CD4-positive, alpha-beta T cell (primary cell): ENCODE measurements around the gene MCU. TPM values are rescaled to one million over a fixed set of nuclear protein-coding genes. Genes with fewer than 3 reads are reported as not detected.

Source experiments
- ATAC-seq: fragments of 200-7000 bp; cut with Tn5 transposase; one replicate; pipeline ENCODE4 v1.10.0; 2022; ENCODE audit warnings: mild to moderate bottlenecking; ENCODE audit not compliant: poor library complexity
- CTCF ChIA-PET: fragments of 350-600 bp; sonication (Branson Sonifier 250); formaldehyde crosslinking; loops from one replicate; lab custom pipeline; 2021; ENCODE audit warnings: antibody characterized with exemption, inconsistent platforms; lab: Charles Lee
- POLR2A ChIA-PET: fragments of 350-600 bp; sonication (Branson Sonifier 250); formaldehyde crosslinking; loops from one replicate; lab custom pipeline; 2021; ENCODE audit warnings: antibody characterized with exemption, inconsistent platforms; lab: Charles Lee
- DNase-seq, 14 experiments: peaks; one replicate each; pipeline ENCODE4 v3.0.0-alpha.2; 2013 to 2020; ENCODE audit warnings: mixed read lengths in 2 of 14
- H3K27ac ChIP-seq, 2 donors: one replicate each; pipeline versions ENCODE4 v1.5.1 to v1.7.0; 2013; ENCODE audit warnings: low read length in 2 of 2, low read depth in 1 of 2, mild to moderate bottlenecking in 1 of 2
- H3K27me3 ChIP-seq, 2 experiments: 1 replicate in 1 of 2; 2 replicates in 1 of 2; pipeline versions ENCODE4 v1.6.1 to v1.7.0; 2013; ENCODE audit warnings: low read length in 2 of 2, control low read depth in 1 of 2, mild to moderate bottlenecking in 1 of 2, moderate library complexity in 1 of 2; ENCODE audit not compliant: insufficient read depth in 2 of 2, control insufficient read depth in 1 of 2
- H3K36me3 ChIP-seq: one replicate; pipeline ENCODE4 v1.6.1; 2013; ENCODE audit warnings: low read length, control low read depth; ENCODE audit not compliant: insufficient read depth
- H3K4me1 ChIP-seq: one replicate; pipeline ENCODE4 v1.6.1; 2013; ENCODE audit warnings: low read length, control low read depth; ENCODE audit not compliant: insufficient read depth
- H3K4me3 ChIP-seq: one replicate; pipeline ENCODE4 v1.5.1; 2013; ENCODE audit warnings: mild to moderate bottlenecking, low read length, moderate library complexity
- H3K9me3 ChIP-seq, 2 experiments: 1 replicate in 1 of 2; 2 replicates in 1 of 2; pipeline versions ENCODE4 v1.6.1 to v1.7.0; 2013; ENCODE audit warnings: low read length in 2 of 2, mild to moderate bottlenecking in 2 of 2, control low read depth in 1 of 2, moderate library complexity in 1 of 2; ENCODE audit not compliant: control insufficient read depth in 1 of 2, insufficient read depth in 1 of 2
- H3K27ac Mint-ChIP-seq: one replicate; pipeline ENCODE4 v1.8.0; 2020; ENCODE audit warnings: mixed read lengths
- H3K27me3 Mint-ChIP-seq: one replicate; pipeline ENCODE4 v1.8.0; 2021; ENCODE audit warnings: mixed read lengths
- H3K36me3 Mint-ChIP-seq: one replicate; pipeline ENCODE4 v1.8.0; 2021; ENCODE audit warnings: low read depth, mixed read lengths
- H3K4me1 Mint-ChIP-seq: one replicate; pipeline ENCODE4 v1.8.0; 2021; ENCODE audit warnings: low read depth, mixed read lengths
- H3K4me3 Mint-ChIP-seq: one replicate; pipeline ENCODE4 v1.8.0; 2020; ENCODE audit warnings: mild to moderate bottlenecking, mixed read lengths
- H3K9me3 Mint-ChIP-seq: one replicate; pipeline ENCODE4 v1.8.0; 2020; ENCODE audit warnings: mixed read lengths
- intact Hi-C, 2 experiments: fragments of 100-400 bp; cut with DNase I in 1 of 2; cut with micrococcal nuclease in 1 of 2; formaldehyde crosslinking; loops; one replicate each; pipeline versions ENCODE4 v1.15.1 to v1.9.0; 2023 to 2025; cut with DNase I, micrococcal nuclease
- total RNA-seq, 174 experiments: library from RNA in 2 of 174; stranded (reverse) in 2 of 174; gene quantifications; one replicate each; pipeline ENCODE4 v1.2.3 and lab custom pipeline; 2021 to 2026
- TF ChIP-seq, protein P1 (sequence below): fragments of 200-600 bp; IDR thresholded peaks from one replicate; pipeline ENCODE4 v1.8.0; 2022; ENCODE audit warnings: antibody characterized with exemption, mild to moderate bottlenecking

The MCU gene
- total RNA-seq, 2 experiments from 2014 or later: 10.3 to 12.0 TPM

GRCh38 chr10:72742797-72743196, 50.9 kb downstream of the MCU start:
- no peaks in the 10 kb centered on the region for H3K9me3 ChIP-seq
- H3K27ac Mint-ChIP-seq: no peak overlapping the region
- no peaks in the 10 kb centered on the region for H3K4me1 ChIP-seq
- CTCF ChIA-PET: no interaction called here
- no peak overlapping the region for H3K27ac ChIP-seq
- POLR2A ChIA-PET: no interaction called here
- H3K4me3 Mint-ChIP-seq: no peak overlapping the region
- H3K27me3 ChIP-seq: no peaks in the 10 kb centered on the region
- DNase-seq (no peak), ATAC-seq (no peak)
- no peaks in the 10 kb centered on the region for H3K4me1 Mint-ChIP-seq
- intact Hi-C loops: no loop called here
- no peaks in the 10 kb centered on the region for H3K27me3 Mint-ChIP-seq
- no peaks in the 10 kb centered on the region for H3K9me3 Mint-ChIP-seq
- no peaks in the 10 kb centered on the region for H3K36me3 ChIP-seq
- TF ChIP-seq, protein P1, sequence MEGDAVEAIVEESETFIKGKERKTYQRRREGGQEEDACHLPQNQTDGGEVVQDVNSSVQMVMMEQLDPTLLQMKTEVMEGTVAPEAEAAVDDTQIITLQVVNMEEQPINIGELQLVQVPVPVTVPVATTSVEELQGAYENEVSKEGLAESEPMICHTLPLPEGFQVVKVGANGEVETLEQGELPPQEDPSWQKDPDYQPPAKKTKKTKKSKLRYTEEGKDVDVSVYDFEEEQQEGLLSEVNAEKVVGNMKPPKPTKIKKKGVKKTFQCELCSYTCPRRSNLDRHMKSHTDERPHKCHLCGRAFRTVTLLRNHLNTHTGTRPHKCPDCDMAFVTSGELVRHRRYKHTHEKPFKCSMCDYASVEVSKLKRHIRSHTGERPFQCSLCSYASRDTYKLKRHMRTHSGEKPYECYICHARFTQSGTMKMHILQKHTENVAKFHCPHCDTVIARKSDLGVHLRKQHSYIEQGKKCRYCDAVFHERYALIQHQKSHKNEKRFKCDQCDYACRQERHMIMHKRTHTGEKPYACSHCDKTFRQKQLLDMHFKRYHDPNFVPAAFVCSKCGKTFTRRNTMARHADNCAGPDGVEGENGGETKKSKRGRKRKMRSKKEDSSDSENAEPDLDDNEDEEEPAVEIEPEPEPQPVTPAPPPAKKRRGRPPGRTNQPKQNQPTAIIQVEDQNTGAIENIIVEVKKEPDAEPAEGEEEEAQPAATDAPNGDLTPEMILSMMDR: no peak
- no peak overlapping the region for H3K4me3 ChIP-seq
- H3K36me3 Mint-ChIP-seq: no peaks in the 10 kb centered on the region

- no peaks in the 10 kb centered on the region for H3K27me3 Mint-ChIP-seq
- DNase-seq: no peak
- H3K27ac Mint-ChIP-seq: no peak overlapping the region
- Histone ChIP-seq H3K4me3 (no peak overlapping the region), H3K4me1 (no peaks in the 10 kb centered on the region), H3K36me3 (no peaks in the 10 kb centered on the region), H3K27me3 (no peaks in the 10 kb centered on the region), H3K27ac (no peak overlapping the region), H3K9me3 (no peaks in the 10 kb centered on the region)
- H3K4me1 Mint-ChIP-seq: no peaks in the 10 kb centered on the region
- no peak for ATAC-seq
- ChIA-PET CTCF (interaction anchor here (0.6 kb wide), 1 partner anchor 328 kb away, joined by 4 read pairs; no protein-coding TSS in a partner anchor), POLR2A (no interaction called here)
- intact Hi-C loops: no loop called here
- H3K9me3 Mint-ChIP-seq: no peaks in the 10 kb centered on the region
- TF ChIP-seq, protein P1: no peak
- H3K36me3 Mint-ChIP-seq: no peaks in the 10 kb centered on the region
- H3K4me3 Mint-ChIP-seq: no peak overlapping the region
Observed at GRCh38 chr10:72744566-72744965, 52.6 kb downstream of the MCU start.

DNA sequence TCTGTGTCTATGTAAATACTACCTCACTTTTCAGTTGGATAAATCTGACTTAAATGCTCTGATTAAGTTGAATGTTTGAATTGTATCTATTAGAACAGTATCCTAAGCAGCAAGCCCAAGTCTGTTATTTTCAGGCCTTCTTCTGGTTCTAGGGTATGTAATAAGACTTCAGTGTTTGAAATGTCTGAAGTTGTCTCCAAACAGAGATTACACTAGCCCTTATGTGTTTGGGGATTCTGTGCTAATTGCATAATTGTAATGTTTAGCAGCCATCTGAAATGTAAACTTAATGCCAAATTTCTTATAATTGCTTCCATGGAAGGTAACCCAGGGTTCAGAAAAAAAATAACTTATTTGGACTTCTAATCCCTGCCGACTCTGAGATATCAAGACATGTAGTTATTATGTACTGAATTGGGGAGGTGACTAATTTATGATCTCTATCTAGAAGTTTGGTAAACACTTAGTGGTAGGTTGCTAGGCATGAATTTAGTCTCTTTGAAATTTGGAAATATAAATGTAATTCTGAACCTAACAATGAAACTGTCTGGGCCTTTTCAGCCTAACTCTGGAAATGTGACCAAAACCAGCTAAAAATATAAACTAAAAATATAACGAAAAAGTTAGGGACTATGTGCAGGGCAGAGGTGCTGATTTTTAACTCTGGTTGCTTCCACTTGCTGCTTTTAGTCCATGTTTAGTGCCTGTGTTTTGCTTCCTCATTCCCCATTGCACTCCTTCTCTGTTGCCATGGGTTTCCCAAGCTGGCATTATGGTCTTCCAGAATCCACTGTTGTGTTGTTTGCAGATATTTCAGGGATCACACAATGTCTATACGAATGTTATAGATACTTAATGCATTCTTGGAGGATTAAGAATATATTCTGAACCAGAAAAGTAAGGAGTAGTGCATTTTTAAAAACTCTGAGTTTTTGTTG, 54.8 kb downstream of the MCU start:
- ATAC-seq (no peak), DNase-seq (no peak)
- intact Hi-C loops: no loop called here
- TF ChIP-seq, protein P1: no peak
- Mint-ChIP-seq H3K36me3 (no peaks in the 10 kb centered on the region), H3K9me3 (no peaks in the 10 kb centered on the region), H3K4me1 (no peaks in the 10 kb centered on the region), H3K27me3 (no peaks in the 10 kb centered on the region), H3K27ac (no peak overlapping the region), H3K4me3 (no peak overlapping the region)
- no peak overlapping the region for H3K27ac ChIP-seq
- ChIA-PET CTCF (interaction anchor here (1.2 kb wide), 1 partner anchor 8 kb away, joined by 3 read pairs; no protein-coding TSS in a partner anchor), POLR2A (interaction anchor here (0.6 kb wide), 1 partner anchor 41 kb away, joined by 4 read pairs; no protein-coding TSS in a partner anchor)
- H3K4me1 ChIP-seq: no peaks in the 10 kb centered on the region
- H3K36me3 ChIP-seq: no peaks in the 10 kb centered on the region
- no peaks in the 10 kb centered on the region for H3K9me3 ChIP-seq
- H3K27me3 ChIP-seq: no peaks in the 10 kb centered on the region
- H3K4me3 ChIP-seq: no peak overlapping the region
